H1 (cell line): ENCODE data around the gene IDE. TPM values are rescaled to one million over a fixed set of nuclear protein-coding genes. Genes with fewer than 3 reads are reported as not detected.

Experiments
- CTCF ChIA-PET: fragments of 300-600 bp; sonication (Branson Sonifier 250); formaldehyde crosslinking; loops from one replicate; lab custom pipeline; 2021; ENCODE audit not compliant: partially characterized antibody; lab: Charles Lee
- POLR2A ChIA-PET: fragments of 300-600 bp; sonication (Branson Sonifier 250); formaldehyde crosslinking; loops from one replicate; lab custom pipeline; 2021; ENCODE audit warnings: inconsistent platforms; ENCODE audit not compliant: partially characterized antibody; lab: Charles Lee
- DNase-seq, 2 experiments: peaks; one replicate each; pipeline versions ENCODE4 v3.0.0 to v3.0.0-alpha.2; 2010 to 2022; ENCODE audit warnings: low spot score in 2 of 2, low read depth in 1 of 2, mixed read lengths in 1 of 2
- FAIRE-seq: peaks from 2 replicates; lab custom pipeline; 2011; peaks lifted over from hg19 to GRCh38; lab: Jason Lieb, UNC
- H2AFZ ChIP-seq: 2 replicates; pipeline ENCODE4 v1.8.1; 2012; ENCODE audit warnings: low read length, inconsistent platforms
- H2AK5ac ChIP-seq: 2 replicates; pipeline ENCODE4 v1.6.1; 2013; ENCODE audit warnings: low read depth, low read length
- H2BK120ac ChIP-seq: replicated peaks from 2 replicates; pipeline ENCODE3; 2013; ENCODE audit warnings: low read depth, low read length, inconsistent platforms
- H2BK12ac ChIP-seq: 2 replicates; pipeline ENCODE4 v1.6.1; 2013; ENCODE audit warnings: low read depth, low read length
- H2BK15ac ChIP-seq: 2 replicates; pipeline ENCODE4 v1.6.1; 2013; ENCODE audit warnings: low read length
- H2BK20ac ChIP-seq: 2 replicates; pipeline ENCODE4 v1.6.1; 2013; ENCODE audit warnings: low read length
- H2BK5ac ChIP-seq: 2 replicates; pipeline ENCODE4 v1.6.1; 2013; ENCODE audit warnings: low read depth, low read length
- H3K14ac ChIP-seq: 2 replicates; pipeline ENCODE4 v1.6.1; 2013; ENCODE audit warnings: inconsistent platforms; ENCODE audit not compliant: insufficient read length
- H3K18ac ChIP-seq: 2 replicates; pipeline ENCODE4 v1.6.1; 2013; ENCODE audit warnings: low read length; ENCODE audit errors: extremely low read depth
- H3K23ac ChIP-seq: 2 replicates; pipeline ENCODE4 v1.6.1; 2013; ENCODE audit warnings: inconsistent platforms; ENCODE audit not compliant: insufficient read length
- H3K23me2 ChIP-seq: 2 replicates; pipeline ENCODE4 v1.6.1; 2013; ENCODE audit warnings: low read depth, low read length
- H3K27ac ChIP-seq: 2 replicates; pipeline ENCODE4 v1.6.1; 2011; ENCODE audit warnings: low read depth, low read length, inconsistent platforms
- H3K27me3 ChIP-seq, 4 experiments: replicated peaks in 1 of 4; 1 replicate in 1 of 4; 2 replicates in 3 of 4; pipeline versions ENCODE4 v1.6.1 to v1.8.1; 2011 to 2013; ENCODE audit warnings: low read length in 3 of 4, mild to moderate bottlenecking in 3 of 4, inconsistent platforms in 2 of 4, mixed read lengths in 2 of 4, moderate library complexity in 1 of 4; ENCODE audit not compliant: control insufficient read depth in 3 of 4, insufficient read depth in 3 of 4; ENCODE audit errors: extremely low read depth in 1 of 4
- H3K36me3 ChIP-seq, 4 experiments: 2 replicates each; pipeline versions ENCODE4 v1.6.1 to v1.8.1; 2011 to 2013; ENCODE audit warnings: mild to moderate bottlenecking in 4 of 4, low read length in 3 of 4, moderate library complexity in 2 of 4, control low read depth in 1 of 4, inconsistent platforms in 1 of 4; ENCODE audit not compliant: insufficient read depth in 4 of 4, control insufficient read depth in 2 of 4
- H3K4ac ChIP-seq: replicated peaks from 2 replicates; pipeline ENCODE3; 2013; ENCODE audit warnings: low read length, low read depth, mixed read lengths, inconsistent platforms; ENCODE audit not compliant: insufficient read length
- H3K4me1 ChIP-seq, 4 experiments: replicated peaks in 1 of 4; 1 replicate in 1 of 4; 2 replicates in 3 of 4; pipeline versions ENCODE4 v1.6.1 to v1.8.1; 2011 to 2013; ENCODE audit warnings: low read length in 3 of 4, inconsistent platforms in 2 of 4, mixed read lengths in 1 of 4; ENCODE audit not compliant: insufficient read depth in 4 of 4, control insufficient read depth in 3 of 4
- H3K4me2 ChIP-seq, 2 experiments: 2 replicates each; pipeline versions ENCODE4 v1.6.1 to v1.8.1; 2011 to 2013; ENCODE audit warnings: low read depth in 2 of 2, low read length in 2 of 2, control low read depth in 1 of 2, inconsistent platforms in 1 of 2, mild to moderate bottlenecking in 1 of 2; ENCODE audit not compliant: insufficient read depth in 1 of 2
- H3K4me3 ChIP-seq, 4 experiments: fragments of 200-600, 300-600 bp in 1 of 4; sonication (generic), shearing (Covaris generic), sonication (Bioruptor Twin) in 1 of 4; 2 replicates each; pipeline versions ENCODE4 v1.5.1 to v1.8.1; 2011 to 2016; ENCODE audit warnings: low read length in 4 of 4, low read depth in 3 of 4, control low read depth in 2 of 4, inconsistent platforms in 2 of 4, mild to moderate bottlenecking in 2 of 4, mixed read lengths in 1 of 4, moderate library complexity in 1 of 4; ENCODE audit not compliant: insufficient read depth in 2 of 4; ENCODE audit errors: extremely low read depth in 1 of 4
- H3K56ac ChIP-seq: replicated peaks from 2 replicates; pipeline ENCODE3; 2013; ENCODE audit warnings: low read depth, mild to moderate bottlenecking, mixed read lengths, low read length, inconsistent platforms; ENCODE audit not compliant: insufficient read length
- H3K79me1 ChIP-seq: 2 replicates; pipeline ENCODE4 v1.6.1; 2013; ENCODE audit warnings: low read depth, low read length, control low read depth
- H3K79me2 ChIP-seq, 2 experiments: 2 replicates each; pipeline versions ENCODE4 v1.6.1 to v1.8.1; 2012 to 2013; ENCODE audit warnings: low read length in 2 of 2, mild to moderate bottlenecking in 2 of 2, inconsistent platforms in 1 of 2; ENCODE audit not compliant: insufficient read depth in 2 of 2, control insufficient read depth in 1 of 2
- H3K9ac ChIP-seq, 4 experiments: replicated peaks in 1 of 4; 1 replicate in 1 of 4; 2 replicates in 3 of 4; pipeline versions ENCODE4 v1.6.1 to v1.8.1; 2011 to 2013; ENCODE audit warnings: low read depth in 3 of 4, low read length in 3 of 4, control low read depth in 2 of 4, mild to moderate bottlenecking in 2 of 4, moderate library complexity in 2 of 4, inconsistent platforms in 1 of 4; ENCODE audit errors: extremely low read depth in 1 of 4
- H3K9me3 ChIP-seq, 2 experiments: 2 replicates each; pipeline versions ENCODE4 v1.6.1 to v1.8.1; 2012 to 2013; ENCODE audit warnings: mild to moderate bottlenecking in 2 of 2, moderate library complexity in 2 of 2, control low read depth in 1 of 2, inconsistent platforms in 1 of 2, low read depth in 1 of 2, low read length in 1 of 2, mixed read lengths in 1 of 2; ENCODE audit not compliant: insufficient read depth in 2 of 2
- H4K20me1 ChIP-seq, 2 experiments: replicated peaks in 1 of 2; 2 replicates each; pipeline versions ENCODE3 to v1.8.1; 2011 to 2013; ENCODE audit warnings: inconsistent platforms in 2 of 2, low read length in 2 of 2, mild to moderate bottlenecking in 1 of 2; ENCODE audit not compliant: insufficient read depth in 2 of 2, control insufficient read depth in 1 of 2
- H4K5ac ChIP-seq: 2 replicates; pipeline ENCODE4 v1.6.1; 2013; ENCODE audit warnings: low read length, low read depth, mixed read lengths, inconsistent platforms; ENCODE audit not compliant: insufficient read length
- H4K8ac ChIP-seq: 2 replicates; pipeline ENCODE4 v1.8.0; 2013; ENCODE audit warnings: mild to moderate bottlenecking, moderate library complexity, low read length, inconsistent platforms; ENCODE audit not compliant: insufficient read depth; ENCODE audit errors: extremely low read depth
- H4K91ac ChIP-seq: replicated peaks from 2 replicates; pipeline ENCODE3; 2013; ENCODE audit warnings: low read length, mixed read lengths, inconsistent platforms; ENCODE audit not compliant: insufficient read length
- CTCF ChIP-seq, 3 experiments: IDR thresholded peaks; 1 replicate in 2 of 3; 2 replicates in 1 of 3; pipeline versions ENCODE4 v1.5.1 to v1.6.1; 2011; ENCODE audit warnings: low read length in 3 of 3, mild to moderate bottlenecking in 3 of 3, inconsistent platforms in 2 of 3, low read depth in 1 of 3, moderate library complexity in 1 of 3; ENCODE audit not compliant: insufficient read depth in 1 of 3; ENCODE audit errors: control extremely low read depth in 1 of 3
- FOSL1 ChIP-seq: IDR thresholded peaks from 2 replicates; pipeline ENCODE4 v1.6.1; 2011; ENCODE audit warnings: mild to moderate bottlenecking, low read depth, low read length, moderate library complexity; ENCODE audit not compliant: insufficient read depth
- GABPA ChIP-seq: IDR thresholded peaks from 2 replicates; pipeline ENCODE4 v1.6.1; 2011; ENCODE audit warnings: mild to moderate bottlenecking, low read length, moderate library complexity, borderline replicate concordance; ENCODE audit not compliant: insufficient read depth
- PHF8 ChIP-seq: fragments of 200-600 bp; sonication (generic); conservative IDR thresholded peaks from 2 replicates; pipeline ENCODE4 v1.7.1; 2012; ENCODE audit warnings: low read depth, mild to moderate bottlenecking, inconsistent platforms, low read length, moderate library complexity
- USF2 ChIP-seq: IDR thresholded peaks from 2 replicates; pipeline ENCODE4 v1.6.1; 2011; ENCODE audit warnings: low read length, improper control_type of control experiment
- WGBS, 2 experiments: shearing (Covaris generic) in 1 of 2; methylation state at CpG; one replicate each; pipeline versions ENCODE4 v1.1.6 to v1.1.7; 2013 to 2015; ENCODE audit warnings: low lambda C conversion rate in 2 of 2, mixed read lengths in 2 of 2, inconsistent platforms in 1 of 2, low coverage in 1 of 2, missing lambda C conversion rate in 1 of 2; ENCODE audit not compliant: insufficient replicate concordance in 2 of 2, insufficient coverage in 1 of 2, insufficient read length in 1 of 2; ENCODE audit errors: extremely low coverage in 1 of 2, missing lambda C conversion rate in 1 of 2; 5-methylcytosine and 5-hydroxymethylcytosine counted together
- polyA plus RNA-seq, 7 experiments: library from polyadenylated mRNA; depleted of rRNA in 3 of 7; stranded (reverse) in 5 of 7; unstranded in 2 of 7; fragments of >200 nt in 5 of 7; fragments of 200-250 nt in 2 of 7; gene quantifications; 1 replicate in 5 of 7; 2 replicates in 1 of 7; 4 replicates in 1 of 7; pipeline versions ENCODE4 v1.2.1 to v1.2.3, GENCODE V29; 2011 to 2013; ENCODE audit warnings: missing spikeins in 2 of 7, mixed read lengths in 2 of 7
- total RNA-seq: library from RNA; stranded (reverse); fragmentation: NEBNext Ultra II Directional; extraction: Animal tissue kit (Norgen Biotek cat#: 25700); gene quantifications from 2 replicates; pipeline ENCODE4 v1.2.1, GENCODE V29; 2021

The IDE gene
- total and polyA plus RNA-seq, 2 of the 8 experiments (the other 6 are each of a cell fraction or from before 2014, with no cell fraction given) = 12.7 to 52.7 TPM

GRCh38 chr10:92567952-92568600, 5.8 kb downstream of the IDE start:
- no peak overlapping the region for H3K23ac ChIP-seq
- peaks cover 2 to 8% (median 5%) of the 10 kb centered on the region in 4 experiments; a peak in 4 of 7 replicates for H3K4me1 ChIP-seq
- no peak overlapping the region for H2AK5ac ChIP-seq
- WGBS, 2 experiments = 85% methylated on average over 4 of the region's 4 CpGs; no CpG with 5 or more reads in 1 of the 2 experiments
- ChIA-PET CTCF (interaction anchor here (0.9 kb wide), 1 partner anchor 16 kb away, joined by 3 read pairs; no protein-coding TSS in a partner anchor), POLR2A (no interaction called here)
- H2BK20ac ChIP-seq = no peak overlapping the region
- DNase-seq (no peak), FAIRE-seq (no peak)
- H3K56ac ChIP-seq = no peak overlapping the region
- no peaks in the 10 kb centered on the region for H3K9me3 ChIP-seq
- no peak overlapping the region for H3K9ac ChIP-seq
- H3K79me2 ChIP-seq = peaks cover 0 to 69% of the 10 kb centered on the region in 2 experiments; a peak in 2 of 4 replicates
- no peak overlapping the region for H2BK15ac ChIP-seq
- no peaks in the 10 kb centered on the region for H3K27me3 ChIP-seq
- H3K18ac ChIP-seq = no peak overlapping the region
- H3K4me3 ChIP-seq = no peak overlapping the region
- H4K8ac ChIP-seq = no peak overlapping the region
- H3K23me2 ChIP-seq = peaks cover 5% of the 10 kb centered on the region; the same call in 1 of the 2 replicates
- no peak overlapping the region for H3K4me2 ChIP-seq
- H2BK120ac ChIP-seq = no peak overlapping the region
- H3K36me3 ChIP-seq = peaks cover 0 to 4% (median 0%) of the 10 kb centered on the region in 4 experiments; a peak in 2 of 8 replicates
- H3K27ac ChIP-seq = no peak overlapping the region
- no peak overlapping the region for H4K5ac ChIP-seq
- no peak overlapping the region for H4K91ac ChIP-seq
- no peak overlapping the region for H2BK5ac ChIP-seq
- H4K20me1 ChIP-seq = peaks cover 1 to 4% of the 10 kb centered on the region in 2 experiments
- peaks cover 12% of the 10 kb centered on the region for H3K79me1 ChIP-seq
- H2AFZ ChIP-seq = no peak overlapping the region
- TF ChIP-seq PHF8 (no peak), GABPA (no peak), FOSL1 (no peak), CTCF (IDR thresholded peaks at IDR 0.05; ENCODE audit: control extremely low read depth in 1 of 3, insufficient read depth in 1 of 3, low read depth in 1 of 3, low read length in 3 of 3) (no peak), USF2 (no peak)
- no peak overlapping the region for H3K14ac ChIP-seq
- H3K4ac ChIP-seq = no peak overlapping the region
- no peak overlapping the region for H2BK12ac ChIP-seq
